HG03520 (cell line): ENCODE data around the gene CALML4.
"Not testable (repeated sequence)": the region's sequence is repeated elsewhere in the genome, so short reads cannot be mapped to it uniquely, and the experiment has no call there.

ENCODE experiments used
- ATAC-seq: cut with Tn5 transposase; IDR thresholded peaks from one replicate; pipeline ENCODE4 v1.9.1; 2021; ENCODE audit warnings: mild to moderate bottlenecking, moderate library complexity; ENCODE audit not compliant: unreplicated experiment

The CALML4 gene

DNA sequence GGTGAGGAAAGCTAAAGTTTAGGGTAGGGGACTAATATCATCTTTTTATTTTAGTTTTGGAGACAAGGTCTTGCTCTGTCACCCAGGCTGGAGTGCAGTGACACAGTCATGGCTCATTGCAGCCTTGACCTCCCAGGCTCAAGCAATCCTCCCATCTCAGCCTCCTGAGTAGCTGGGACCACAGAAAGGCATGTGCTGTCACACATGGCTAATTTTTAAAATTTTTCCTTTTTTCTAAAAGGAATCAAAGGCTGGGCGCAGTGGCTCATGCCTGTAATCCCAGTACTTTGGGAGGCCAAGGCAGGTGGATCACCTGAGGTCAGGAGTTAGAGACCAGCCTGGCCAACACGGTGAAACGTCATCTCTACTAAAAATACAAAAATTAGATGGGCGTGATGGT lies 20.3 kb upstream of the CALML4 start:
- ATAC-seq = not testable (repeated sequence)

DNA sequence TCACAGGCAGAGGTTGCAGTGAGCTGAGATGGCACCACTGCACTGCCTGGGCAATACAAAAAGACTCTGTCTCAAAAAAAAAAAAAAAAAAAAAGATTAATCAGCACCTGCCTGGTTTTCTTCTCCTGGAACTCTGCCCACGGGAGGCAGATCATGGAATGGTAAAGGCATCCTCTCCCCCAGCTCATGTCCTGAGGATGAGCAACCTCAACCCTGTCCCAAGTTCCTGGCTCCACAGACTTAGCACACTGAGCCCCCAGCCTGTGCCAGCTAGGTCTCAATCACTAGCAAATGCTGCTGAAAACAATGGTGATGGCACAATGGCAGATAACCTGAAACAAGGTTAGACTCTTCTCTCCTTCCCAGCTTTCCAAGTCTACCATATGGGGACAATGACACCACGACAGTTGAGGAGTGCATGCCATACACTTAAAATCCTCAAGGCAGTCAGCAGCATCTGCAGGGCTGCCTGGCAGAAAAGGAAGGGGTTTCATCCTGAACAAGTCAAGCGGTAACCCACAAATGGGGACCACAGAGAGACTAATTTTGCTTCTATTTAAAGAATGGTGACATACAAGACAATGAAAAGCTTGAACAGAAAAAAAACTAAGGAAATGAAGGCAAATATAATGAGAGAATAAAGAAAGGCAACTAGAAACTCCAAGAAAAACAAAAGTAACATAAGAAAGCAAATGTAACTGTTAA lies 19.6 kb upstream of the CALML4 start:
- no peak for ATAC-seq

DNA sequence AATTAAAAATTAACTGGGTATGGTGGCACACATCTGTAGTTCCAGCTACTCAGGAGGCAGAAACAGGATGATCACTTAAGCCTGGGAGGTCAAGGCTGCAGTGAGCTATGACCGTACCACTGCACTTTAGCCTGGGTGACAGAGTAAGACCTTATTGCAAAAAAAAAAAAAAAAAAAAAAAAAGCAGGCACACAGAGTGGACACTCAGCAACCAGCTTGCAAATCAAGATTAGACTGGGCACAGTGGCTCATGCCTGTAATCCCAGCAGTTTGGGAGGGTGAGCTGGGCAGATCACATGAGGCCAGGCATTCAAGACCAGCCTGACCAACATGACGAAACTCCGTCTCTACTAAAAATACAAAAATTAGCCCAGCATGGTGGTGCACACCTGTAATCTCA lies 19.0 kb upstream of the CALML4 start:
- no peak for ATAC-seq

DNA sequence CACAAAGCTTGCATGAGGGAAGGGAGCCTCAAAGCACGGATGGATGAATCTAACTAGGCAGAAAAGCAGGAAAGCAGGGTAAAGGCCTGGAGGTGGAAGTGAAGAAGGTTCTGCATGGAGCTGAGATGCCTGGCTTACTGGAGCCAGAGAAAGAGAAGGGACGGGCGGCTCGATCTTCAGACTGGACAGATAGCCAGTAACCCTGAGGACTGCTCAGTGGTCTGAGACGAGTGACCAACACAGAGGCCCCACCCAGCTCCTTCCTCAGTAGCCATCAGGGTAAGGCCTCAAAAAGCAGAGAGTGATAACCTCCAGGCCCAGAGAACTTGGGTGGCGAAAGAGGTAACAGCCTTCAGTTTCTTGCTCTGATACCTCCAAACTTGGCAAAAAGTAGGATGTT lies 18.0 kb upstream of the CALML4 start:
- ATAC-seq = no peak

DNA sequence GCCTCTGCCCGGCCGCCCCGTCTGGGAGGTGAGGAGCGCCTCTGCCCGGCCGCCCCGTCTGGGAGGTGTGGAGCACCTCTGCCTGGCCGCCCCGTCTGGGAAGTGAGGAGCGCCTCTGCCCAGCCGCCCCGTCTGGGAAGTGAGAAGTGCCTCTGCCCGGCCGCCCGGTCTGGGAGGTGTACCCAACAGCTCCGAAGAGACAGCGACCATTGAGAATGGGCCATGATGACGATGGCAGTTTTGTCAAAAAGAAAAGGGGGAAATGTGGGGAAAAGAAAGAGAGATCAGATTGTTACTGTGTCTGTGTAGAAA lies 17.3 kb upstream of the CALML4 start:
- ATAC-seq = not testable (repeated sequence)

DNA sequence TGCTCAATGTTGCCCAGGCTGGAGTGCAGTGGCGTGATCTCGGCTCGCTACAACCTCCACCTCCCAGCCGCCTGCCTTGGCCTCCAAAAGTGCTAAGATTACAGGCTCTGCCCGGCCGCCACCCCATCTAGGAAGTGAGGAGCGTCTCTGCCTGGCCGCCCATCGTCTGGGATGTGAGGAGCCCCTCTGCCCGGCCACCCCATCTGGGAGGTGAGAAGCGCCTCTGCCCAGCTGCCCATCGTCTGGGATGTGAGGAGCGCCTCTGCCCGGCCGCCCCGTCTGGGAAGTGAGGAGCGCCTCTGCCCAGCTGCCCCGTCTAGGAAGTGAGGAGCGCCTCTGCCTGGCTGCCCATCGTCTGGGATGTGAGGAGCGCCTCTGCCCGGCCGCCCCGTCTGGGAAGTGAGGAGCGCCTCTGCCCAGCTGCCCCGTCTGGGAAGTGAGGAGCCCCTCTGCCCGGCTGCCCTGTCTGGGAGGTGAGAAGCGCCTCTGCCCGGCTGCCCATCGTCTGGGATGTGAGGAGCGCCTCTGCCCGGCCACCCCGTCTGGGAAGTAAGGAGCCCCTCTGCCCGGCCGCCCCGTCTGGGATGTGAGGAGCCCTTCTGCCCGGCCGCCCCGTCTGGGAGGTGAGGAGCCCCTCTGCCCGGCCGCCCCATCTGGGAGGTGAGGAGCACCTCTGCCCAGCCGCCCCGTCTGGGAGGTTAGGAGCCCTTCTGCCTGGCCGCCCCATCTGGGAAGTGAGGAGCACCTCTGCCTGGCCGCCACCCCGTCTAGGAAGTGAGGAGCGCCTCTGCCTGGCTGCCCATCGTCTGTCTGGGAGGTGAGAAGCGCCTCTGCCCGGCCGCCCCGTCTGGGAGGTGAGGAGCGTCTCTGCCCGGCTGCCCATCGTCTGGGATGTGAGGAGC lies 16.6 kb upstream of the CALML4 start:
- not testable (repeated sequence) for ATAC-seq

DNA sequence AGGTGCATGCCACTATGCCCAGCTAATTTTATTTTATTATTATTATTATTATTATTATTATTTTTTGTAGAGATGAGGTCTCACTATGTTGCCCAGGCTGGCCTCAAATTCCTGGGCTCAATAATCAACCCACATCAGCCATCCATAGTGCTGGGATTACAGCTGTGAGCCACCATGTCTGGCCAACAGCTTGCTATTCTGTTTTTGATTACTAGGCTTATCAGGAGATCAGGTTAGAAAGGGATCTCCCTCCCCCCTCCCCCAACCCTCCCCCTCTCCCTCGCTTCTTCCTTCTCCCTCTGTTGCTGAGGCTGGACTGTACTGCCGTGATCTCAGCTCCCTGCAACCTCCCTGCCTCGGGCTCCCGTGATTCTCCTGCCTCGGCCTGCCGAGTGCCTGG lies 15.8 kb upstream of the CALML4 start:
- no peak for ATAC-seq

DNA sequence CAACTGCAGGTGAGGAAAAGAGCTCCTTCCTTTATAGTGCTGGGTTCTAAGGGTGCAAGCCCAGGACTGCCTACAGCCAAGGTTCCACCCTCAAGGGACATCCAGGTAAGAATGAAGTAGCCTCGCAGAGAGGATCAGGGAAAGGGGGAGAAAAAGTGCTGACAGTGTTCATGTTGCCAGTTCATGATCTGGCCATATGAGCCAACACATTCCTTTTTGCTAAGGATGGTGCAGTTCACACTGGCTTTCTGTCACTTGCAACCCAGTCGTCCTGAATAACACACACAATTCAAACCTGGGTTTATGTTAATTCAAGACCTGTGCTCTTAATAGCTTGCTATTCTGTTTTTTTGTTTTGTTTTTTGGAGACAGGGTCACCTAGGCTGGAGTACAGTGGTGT lies 15.4 kb upstream of the CALML4 start:
- no peak for ATAC-seq

DNA sequence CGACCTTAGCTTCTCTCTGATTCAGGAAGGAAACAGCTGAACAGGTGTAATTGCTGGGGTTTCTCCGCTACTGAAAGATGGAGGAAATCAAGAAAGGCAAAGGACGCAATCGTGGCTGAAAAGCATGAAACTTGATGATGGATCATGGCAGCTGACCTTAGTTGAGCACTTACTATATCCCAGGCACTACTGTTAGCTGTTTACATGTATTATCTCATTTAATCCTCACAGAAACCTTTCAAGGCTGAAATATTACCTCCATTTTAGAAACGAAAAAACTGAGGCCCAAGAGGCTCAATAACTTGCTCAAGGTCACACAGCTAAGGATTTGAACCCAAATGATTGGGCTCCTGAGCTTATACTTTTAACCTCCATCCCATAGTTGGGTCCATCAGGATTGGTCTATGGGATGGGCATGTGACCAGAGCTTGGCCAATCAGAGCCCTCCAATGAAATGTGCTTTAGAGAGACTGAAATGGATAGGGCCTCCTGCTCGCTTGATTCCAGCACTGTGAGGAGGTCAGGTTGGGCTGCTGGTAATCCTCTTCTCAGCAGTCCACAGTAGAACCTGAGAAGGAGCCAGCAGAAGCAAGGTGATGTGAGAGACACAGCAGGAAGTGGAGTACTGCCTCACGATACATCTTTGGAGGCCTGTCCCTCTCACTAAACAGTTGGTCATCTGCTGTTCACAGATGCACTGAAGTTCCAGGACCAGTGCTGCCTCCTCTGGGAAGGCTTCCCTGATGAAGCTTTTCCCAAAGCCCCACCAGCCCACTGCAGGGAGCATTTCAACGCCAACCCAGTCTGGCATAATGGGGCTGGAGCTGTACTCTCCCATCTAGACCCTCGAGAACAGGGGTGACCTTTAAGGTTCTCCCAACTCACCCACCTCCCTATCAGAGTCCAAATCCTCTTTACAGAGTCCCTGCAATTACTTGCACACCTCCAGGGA lies 14.0 kb upstream of the CALML4 start:
- ATAC-seq = no peak

DNA sequence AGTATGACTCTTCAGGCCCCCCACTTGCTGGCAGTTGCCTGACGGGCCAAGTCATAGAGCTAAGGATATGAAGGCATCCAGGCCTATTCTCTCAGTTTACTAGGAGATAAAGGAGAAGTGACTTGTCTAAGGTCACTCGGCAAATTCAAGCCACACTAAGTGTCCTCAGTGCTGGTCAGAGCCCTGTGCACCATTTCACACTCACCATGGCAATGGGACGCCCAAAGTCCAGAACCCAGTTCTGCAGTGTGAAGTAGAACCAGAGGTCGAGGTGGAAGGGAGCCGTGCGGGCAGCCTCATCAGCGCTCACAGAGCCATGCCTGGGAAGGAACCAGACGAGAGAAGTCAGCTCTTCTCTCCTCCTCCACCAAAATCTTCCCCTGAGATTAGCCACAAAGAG lies 13.2 kb upstream of the CALML4 start:
- no peak for ATAC-seq

DNA sequence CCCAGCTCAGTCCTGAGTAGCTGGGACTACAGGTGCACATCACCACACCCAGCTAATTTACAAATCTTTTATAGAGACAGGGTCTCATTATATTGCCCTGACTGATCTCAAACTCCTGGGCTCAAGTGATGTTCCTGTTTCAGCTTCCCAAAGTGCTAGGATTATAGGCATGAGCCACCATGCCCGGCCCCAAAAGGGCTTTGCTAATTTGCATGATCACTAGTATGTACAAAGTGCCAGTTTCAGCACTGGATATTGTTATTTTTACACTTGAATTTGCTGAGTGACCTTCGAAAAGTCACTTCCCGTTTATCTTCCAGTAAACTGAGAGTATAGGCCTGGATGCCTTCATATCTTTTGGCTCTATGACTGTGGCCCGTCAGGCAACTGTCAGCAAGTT lies 12.2 kb upstream of the CALML4 start:
- ATAC-seq = no peak

DNA sequence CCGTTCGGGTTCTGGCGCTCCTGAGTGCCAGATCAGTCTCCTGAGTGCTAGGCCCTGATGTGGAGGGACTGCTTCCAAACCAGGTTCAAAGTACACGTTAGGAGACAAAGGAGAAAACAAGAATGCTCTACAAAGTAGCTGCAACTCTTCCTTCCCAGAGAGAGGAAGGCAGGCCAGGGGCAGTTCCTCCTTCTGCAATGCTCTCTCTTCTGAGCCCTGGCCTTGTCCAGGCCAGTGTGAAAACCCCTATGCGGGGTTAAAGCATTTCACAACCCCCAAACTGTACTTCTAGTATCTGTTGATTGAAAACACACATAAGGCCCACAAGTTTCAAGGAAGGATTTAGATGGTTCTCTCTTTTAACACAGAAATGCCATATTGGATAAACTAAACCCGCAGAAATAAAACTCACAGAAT lies 9.7 kb upstream of the CALML4 start:
- no peak for ATAC-seq

DNA sequence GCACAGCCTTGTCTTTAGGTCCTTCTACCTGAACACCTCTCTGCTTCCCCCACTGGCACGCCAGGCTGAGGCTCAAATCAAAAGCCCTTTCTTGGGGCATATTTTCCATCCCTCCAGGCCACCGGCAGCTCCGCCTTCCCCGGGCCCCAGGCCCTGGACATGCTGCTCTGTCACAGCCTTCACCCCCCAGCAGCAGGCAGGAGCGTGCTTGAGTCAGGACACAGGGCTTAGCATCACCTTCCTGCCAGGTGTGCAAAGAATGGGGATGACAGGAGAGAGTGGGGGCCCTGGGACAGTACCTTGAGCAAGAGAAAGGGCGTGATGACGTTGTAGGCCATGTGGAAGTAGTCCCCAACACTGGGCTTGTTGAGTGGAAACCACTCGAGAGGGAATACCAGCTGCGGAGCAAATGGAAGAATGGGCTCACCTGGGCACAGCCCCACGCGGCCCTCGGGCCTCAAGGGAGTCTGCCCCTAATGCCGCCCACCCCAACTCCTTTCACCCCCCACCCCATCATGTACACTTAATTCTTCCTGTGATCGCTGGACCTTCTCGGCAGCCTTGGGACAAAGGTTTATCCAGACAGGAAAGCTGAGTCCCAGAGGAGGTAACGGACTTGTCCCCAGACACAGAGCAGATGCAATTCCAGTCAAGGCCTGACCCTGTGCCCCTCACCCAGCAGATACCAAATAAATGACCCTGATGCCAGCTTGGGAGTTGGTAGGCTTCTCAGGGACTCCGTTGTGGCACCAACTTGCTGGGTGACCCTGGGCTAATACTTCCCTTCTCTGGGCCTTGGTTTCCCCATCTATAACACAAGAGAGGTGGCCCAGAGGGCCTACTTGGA lies 9.1 kb upstream of the CALML4 start:
- ATAC-seq = no peak

DNA sequence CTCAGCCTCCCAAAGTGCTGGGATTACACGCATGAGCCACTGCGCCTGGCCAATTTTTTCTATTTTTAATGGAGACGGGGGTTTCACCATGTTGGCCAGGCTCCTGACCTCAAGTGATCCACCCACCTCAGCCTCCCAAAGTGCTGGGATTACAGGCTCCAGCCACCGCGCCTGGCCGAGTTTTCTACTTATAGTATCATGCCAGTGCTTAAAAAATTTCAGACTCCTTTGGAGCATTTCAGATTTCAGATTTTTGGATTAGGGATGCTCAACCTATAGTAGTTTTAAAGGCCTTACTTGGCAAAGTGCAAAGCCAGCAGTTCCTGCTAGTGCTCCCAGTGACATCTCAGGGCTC lies 8.3 kb upstream of the CALML4 start:
- not testable (repeated sequence) for ATAC-seq

DNA sequence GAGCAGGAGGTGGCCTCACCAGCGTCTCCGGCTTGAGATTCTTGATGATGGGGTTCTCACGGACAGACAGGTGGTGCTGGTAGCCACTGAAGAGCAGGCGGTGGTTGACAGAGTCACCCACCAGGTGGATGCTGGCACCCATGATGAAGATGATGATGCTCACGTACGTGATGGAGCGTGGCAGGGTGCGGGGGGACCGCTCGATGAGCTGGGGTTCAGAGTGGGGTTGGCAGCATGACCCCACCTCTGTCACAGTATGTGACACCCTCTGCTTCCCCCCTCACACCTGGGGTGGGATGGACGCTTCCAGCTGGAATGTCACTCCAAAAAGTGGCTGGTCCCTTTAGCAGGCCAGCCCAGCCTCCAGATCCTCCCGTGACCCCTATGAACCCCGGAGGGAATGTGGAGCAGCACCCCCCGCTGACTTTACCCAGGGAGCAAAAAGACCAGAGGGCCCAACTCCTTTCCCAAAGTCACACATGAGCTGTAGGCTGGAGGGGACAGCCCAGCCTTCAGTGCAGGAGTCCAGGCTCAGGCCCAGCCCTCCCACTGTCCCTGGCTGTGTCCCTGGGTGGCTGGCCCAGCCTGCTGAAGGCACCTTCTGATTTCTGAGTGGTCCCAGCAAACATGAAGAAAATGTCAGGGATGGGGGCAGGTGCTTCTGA lies 6.7 kb upstream of the CALML4 start:
- ATAC-seq = no peak

DNA sequence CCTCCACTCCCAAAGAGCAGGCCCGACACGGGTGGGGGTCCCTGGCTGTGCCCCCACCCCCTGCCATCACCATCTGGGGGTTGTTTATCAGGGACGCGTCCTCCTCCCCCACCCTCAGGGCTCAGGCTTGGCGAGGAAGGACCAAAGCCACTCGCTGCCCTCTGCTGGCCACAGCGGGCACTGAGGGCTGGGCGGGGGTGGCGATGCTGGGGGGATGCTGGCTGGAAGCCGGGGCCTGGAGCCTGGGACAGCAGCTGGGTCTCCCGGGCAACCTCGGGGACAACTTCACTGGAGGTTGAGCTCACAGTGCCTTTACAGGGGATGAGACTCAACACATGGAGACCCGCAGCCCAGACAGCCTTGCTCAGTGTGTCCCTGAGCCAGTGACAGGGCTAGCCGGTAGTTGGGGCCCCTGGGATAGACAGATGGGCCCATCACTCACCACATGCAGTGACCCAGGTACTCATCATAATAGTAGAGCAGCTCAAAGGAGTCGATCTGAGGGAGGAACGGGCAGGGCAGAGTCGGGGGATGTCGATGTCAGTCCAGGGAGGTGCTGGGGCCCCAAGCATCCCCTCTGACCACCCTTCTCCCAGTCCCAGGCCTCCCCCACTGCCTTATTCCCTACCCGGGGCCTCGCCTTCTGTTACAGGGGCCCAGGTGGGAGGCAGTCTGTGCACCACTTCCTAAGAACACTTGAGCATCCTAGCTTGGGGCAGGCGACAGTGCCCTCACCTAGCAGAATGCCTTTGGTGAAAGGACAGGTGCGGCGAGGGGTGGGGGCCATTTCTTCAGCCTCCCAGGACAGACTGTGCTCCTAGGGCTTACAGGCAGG lies 5.9 kb upstream of the CALML4 start:
- ATAC-seq = no peak

DNA sequence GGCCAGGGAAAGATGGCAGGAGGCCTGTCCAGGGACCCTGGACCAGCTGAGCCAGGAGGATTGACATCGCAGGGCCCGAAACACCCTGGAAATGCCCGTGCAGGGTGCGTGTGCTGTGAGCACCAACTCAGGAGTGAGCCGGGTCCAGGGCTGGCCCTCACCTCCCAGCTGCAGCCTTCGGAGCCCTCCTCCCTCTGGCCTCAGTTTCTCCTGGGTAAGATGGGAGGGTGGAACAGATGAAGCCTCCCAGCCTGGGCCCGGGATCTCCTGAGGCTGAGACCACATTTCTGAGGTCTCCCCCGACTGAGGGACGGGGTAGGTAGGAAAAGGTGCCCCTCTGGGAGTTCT lies 5.3 kb upstream of the CALML4 start:
- ATAC-seq = no peak

DNA sequence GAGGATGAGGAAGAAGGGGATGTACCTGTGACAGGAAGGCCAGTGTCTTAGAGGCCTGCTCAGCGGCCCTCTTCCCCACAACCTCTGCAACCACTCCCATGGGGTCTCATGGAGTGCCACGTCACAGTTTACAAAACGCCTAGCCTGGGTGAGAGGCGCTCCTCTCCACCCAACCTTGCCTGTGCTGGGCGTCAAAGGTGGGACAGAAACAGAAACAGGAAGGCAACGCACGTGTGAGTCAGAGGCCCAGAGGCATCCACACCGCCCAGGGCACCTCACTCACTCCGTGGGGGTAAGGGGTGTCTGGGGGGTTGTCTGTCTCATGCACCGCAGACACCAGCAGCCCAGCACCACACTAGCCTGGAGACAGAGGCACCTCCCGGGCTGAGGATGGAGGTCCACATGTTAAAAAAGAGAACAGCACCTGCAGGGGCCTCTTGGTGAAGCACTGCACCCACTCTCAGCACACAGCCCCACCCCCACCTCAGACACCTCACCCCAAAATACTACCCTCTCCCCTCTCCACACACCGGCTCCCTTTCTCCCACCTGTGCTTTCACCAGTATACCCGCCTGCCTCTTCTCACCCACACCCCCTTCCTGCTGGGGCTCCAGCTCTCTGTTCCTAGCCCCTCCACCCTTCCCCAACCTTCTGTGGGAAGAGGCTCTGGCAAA lies 4.7 kb upstream of the CALML4 start:
- no peak for ATAC-seq

DNA sequence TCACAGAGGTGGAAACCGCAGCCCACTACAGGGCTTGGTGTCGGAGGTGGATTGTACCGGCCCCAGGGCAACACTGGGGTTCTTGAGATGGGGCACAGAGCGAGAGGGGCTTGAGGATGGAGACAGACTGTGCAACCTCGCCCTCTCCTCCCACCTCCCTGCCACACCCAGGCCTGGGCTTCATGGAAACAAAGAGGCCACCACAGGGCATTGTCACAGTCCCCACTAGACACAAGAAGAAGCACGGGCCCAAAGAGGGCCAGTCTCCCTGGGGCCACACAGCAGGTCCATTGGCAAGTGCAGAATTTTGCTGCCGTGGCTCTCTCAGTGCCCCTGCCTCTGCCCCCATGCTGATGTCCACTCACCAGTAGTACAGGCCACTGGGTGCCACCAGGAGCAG lies 4.1 kb upstream of the CALML4 start:
- ATAC-seq = no peak
